Activated naive CD8-positive, alpha-beta T cell treated with anti-CD3 and anti-CD28 coated beads, Interleukin-2, amount 50 U/mL, for 16 hours (primary cell): ENCODE data around the gene ATAD3B.
"Not testable (repeated sequence)": the region's sequence is repeated elsewhere in the genome, so short reads cannot be mapped to it uniquely, and the experiment has no call there.

Source experiments
- DNase-seq: peaks from one replicate; pipeline ENCODE4 v3.0.0-alpha.2; 2020; ENCODE audit warnings: low read depth, low spot score

ATAD3B gene

GRCh38 chr1:1533176-1533893 is 61.8 kb downstream of the ATAD3B start:
- not testable (repeated sequence) for DNase-seq

- DNase-seq: not testable (repeated sequence)
These were observed 62.3 kb downstream of the ATAD3B start for GRCh38 chr1:1533894-1534291.

GRCh38 chr1:1534401-1535154 is 63.0 kb downstream of the ATAD3B start:
- no peak for DNase-seq

GRCh38 chr1:1535201-1536018 is 63.8 kb downstream of the ATAD3B start:
- no peak for DNase-seq

- no peak for DNase-seq
These were observed 64.7 kb downstream of the ATAD3B start for GRCh38 chr1:1536019-1536937.

- no peak for DNase-seq
These were observed 65.5 kb downstream of the ATAD3B start for GRCh38 chr1:1536938-1537546.

GRCh38 chr1:1537626-1538250 is 66.2 kb downstream of the ATAD3B start:
- DNase-seq: no peak

- DNase-seq: no peak
These were observed 66.8 kb downstream of the ATAD3B start for GRCh38 chr1:1538334-1538733.

- DNase-seq: no peak
These were observed 67.4 kb downstream of the ATAD3B start for GRCh38 chr1:1538989-1539309.

- no peak for DNase-seq
These were observed 67.9 kb downstream of the ATAD3B start for GRCh38 chr1:1539310-1540089.

GRCh38 chr1:1540090-1540817 is 68.7 kb downstream of the ATAD3B start, which contains the start of gene TMEM240:
Gene TMEM240, minus strand, starts transcription at chr1:1540624. Its CDS starts 278 bp downstream, at chr1:1540346.
- no peak for DNase-seq

GRCh38 chr1:1540818-1541628 is 69.5 kb downstream of the ATAD3B start:
- DNase-seq: no peak

- DNase-seq: no peak
These were observed 70.6 kb downstream of the ATAD3B start for GRCh38 chr1:1541956-1542765.

- no peak for DNase-seq
These were observed 71.5 kb downstream of the ATAD3B start for GRCh38 chr1:1542766-1543705.

- DNase-seq: no peak
These were observed 72.1 kb downstream of the ATAD3B start for GRCh38 chr1:1543706-1544099.

GRCh38 chr1:1544544-1544943 is 73.0 kb downstream of the ATAD3B start:
- no peak for DNase-seq
